Pancreas (tissue), 10 donors: ENCODE data around the gene LBH. TPM values are rescaled to one million over a fixed set of nuclear protein-coding genes. Genes with fewer than 3 reads are reported as not detected.

ENCODE experiments used
- ATAC-seq, 4 donors: fragments of 200-7000 bp; cut with Tn5 transposase; one replicate each; pipeline versions ENCODE4 v1.8.0 to v1.9.1; 2020; ENCODE audit warnings: mild to moderate bottlenecking in 4 of 4, moderate library complexity in 4 of 4
- DNase-seq, 6 donors: peaks; one replicate each; pipeline ENCODE4 v3.0.0-alpha.2; 2020
- FAIRE-seq: peaks from 2 replicates; lab custom pipeline; 2012; peaks lifted over from hg19 to GRCh38; lab: Jason Lieb, UNC
- H3K27ac ChIP-seq, 4 donors: fragments of 200-600 bp; sonication (generic); 1 replicate in 3 of 4; 2 replicates in 1 of 4; pipeline versions ENCODE4 v1.5.0 to v1.8.0; 2020
- H3K27me3 ChIP-seq, 4 donors: fragments of 200-600 bp; one replicate each; pipeline ENCODE4 v1.8.0; 2021
- H3K36me3 ChIP-seq, 3 donors: fragments of 200-600 bp; sonication (generic) in 1 of 3; one replicate each; pipeline versions ENCODE4 v1.5.0 to v1.8.0; 2020 to 2021
- H3K4me1 ChIP-seq, 3 donors: fragments of 200-600 bp; one replicate each; pipeline ENCODE4 v1.8.0; 2021
- H3K4me3 ChIP-seq, 4 donors: fragments of 200-600 bp; sonication (generic) in 2 of 4; one replicate each; pipeline versions ENCODE4 v1.5.0 to v1.8.0; 2020 to 2021
- H3K9me3 ChIP-seq, 4 donors: fragments of 200-600 bp; one replicate each; pipeline ENCODE4 v1.8.0; 2021
- CTCF ChIP-seq, 4 donors: fragments of 200-600 bp; sonication (generic) in 3 of 4; IDR thresholded peaks; one replicate each; pipeline versions ENCODE4 v1.5.0 to v1.8.0; 2021; ENCODE audit warnings: antibody characterized with exemption in 4 of 4
- WGBS, 2 donors: extraction: QIAGEN DNeasy Blood & Tissue Kit; methylation state at CpG; one replicate each; pipeline ENCODE4 v1.1.7; 2013; 5-methylcytosine and 5-hydroxymethylcytosine counted together
- intact Hi-C, 3 donors: fragments of 100-400 bp; cut with DNase I; formaldehyde crosslinking; loops; one replicate each; pipeline versions ENCODE4 v1.11.1 to v1.14.2; 2022
- polyA plus RNA-seq, 2 donors: library from polyadenylated mRNA; stranded (reverse); fragments of 200-250 nt; gene quantifications; one replicate each; pipeline ENCODE4 v1.2.3, GENCODE V29; 2013
- total RNA-seq, 6 donors: library from RNA; stranded (reverse); fragmentation: NEBNext Ultra II Directional in 4 of 6; extraction: Animal tissue kit (Norgen Biotek cat#: 25700) in 4 of 6; gene quantifications; one replicate each; pipeline versions ENCODE4 v1.2.1 to v1.2.4, GENCODE V29; 2021 to 2023
- donor health status: healthy with polysubstance abuse.
- donor health status: DM: no; HTN: no; CAD: no; lungs with moderate emphysema.
- donor health status: DM: no; HTN: no; CAD: no.
- donor health status: control.
- donor health status: control.
- donor health status: Bipolar disorder and iron deficiency.
- donor health status: DM: yes; HTN: yes; CAD: no.
- donor health status: DM: no; HTN: no; CAD: no.
- donor health status: DM: no; HTN: no; CAD: no.
- donor health status: DM: yes; HTN: yes; CAD: no.

LBH gene
- total and polyA plus RNA-seq, 8 donors = 4.1 to 26.9 (median 7.4) TPM

GRCh38 chr2:30226144-30227032 lies 4.9 kb upstream of the LBH start:
- H3K27ac ChIP-seq = peak overlapping the region in 2 of 4 donors; percentile 33 to 64
- H3K27me3 ChIP-seq = no peaks in the 10 kb centered on the region
- DNase-seq (no peak), ATAC-seq (no peak), FAIRE-seq (no peak)
- H3K9me3 ChIP-seq = no peaks in the 10 kb centered on the region
- no peak for TF ChIP-seq CTCF (IDR thresholded peaks at IDR 0.05)
- intact Hi-C loops = no loop called here
- H3K36me3 ChIP-seq = no peaks in the 10 kb centered on the region
- H3K4me1 ChIP-seq = peaks cover 0 to 6% (median 0%) of the 10 kb centered on the region in 3 donors
- WGBS, 2 donors = 81 to 86% methylated on average over 10 of the region's 10 CpGs
- no peak overlapping the region for H3K4me3 ChIP-seq

- H3K27me3 ChIP-seq = no peaks in the 10 kb centered on the region
- no peak overlapping the region for H3K27ac ChIP-seq
- FAIRE-seq (no peak), ATAC-seq (no peak), DNase-seq (no peak)
- no peak for TF ChIP-seq CTCF (IDR thresholded peaks at IDR 0.05)
- intact Hi-C loops = no loop called here
- no peak overlapping the region for H3K4me3 ChIP-seq
- H3K36me3 ChIP-seq = no peaks in the 10 kb centered on the region
- no peaks in the 10 kb centered on the region for H3K9me3 ChIP-seq
- 97 to 99% methylated on average over 3 of the region's 3 CpGs for WGBS, 2 donors
- peaks cover 0 to 10% (median 0%) of the 10 kb centered on the region in 3 donors for H3K4me1 ChIP-seq
Observed at GRCh38 chr2:30229596-30229995, 1.7 kb upstream of the LBH start.

- FAIRE-seq = no peak
- Histone ChIP-seq H3K27ac (peak overlapping the region in 3 of 4 donors; percentile 4 to 50 (median 50)), H3K4me1 (peaks cover 0 to 6% (median 0%) of the 10 kb centered on the region in 3 donors), H3K4me3 (peak overlapping the region; percentile 38 to 72 (median 54)), H3K9me3 (no peaks in the 10 kb centered on the region), H3K36me3 (no peaks in the 10 kb centered on the region), H3K27me3 (no peaks in the 10 kb centered on the region)
- no peak for DNase-seq
- WGBS, 2 donors = 57 to 64% methylated on average over 46 to 50 of the region's 50 CpGs
- no peak for TF ChIP-seq CTCF (IDR thresholded peaks at IDR 0.05)
- ATAC-seq = no peak
- intact Hi-C loops = no loop called here
Observed at GRCh38 chr2:30230497-30231211, 680 bp upstream of the LBH start.

- no peaks in the 10 kb centered on the region for H3K36me3 ChIP-seq
- DNase-seq = peak; percentile 35 to 79 (median 48)
- ATAC-seq = peak; percentile 38 to 56 (median 48)
- H3K27ac ChIP-seq = peak overlapping the region in 3 of 4 donors; percentile 43 to 71 (median 68)
- intact Hi-C loops = no loop called here
- no peaks in the 10 kb centered on the region for H3K9me3 ChIP-seq
- no peak for FAIRE-seq
- H3K4me1 ChIP-seq = peaks cover 0 to 4% (median 0%) of the 10 kb centered on the region in 3 donors
- peak overlapping the region; percentile 38 to 72 (median 54) for H3K4me3 ChIP-seq
- WGBS, 2 donors = 3 to 7% methylated on average over 69 to 70 of the region's 70 CpGs
- no peaks in the 10 kb centered on the region for H3K27me3 ChIP-seq
- no peak for TF ChIP-seq CTCF (IDR thresholded peaks at IDR 0.05)
Observed at GRCh38 chr2:30231996-30232800, 864 bp downstream of the LBH start.
